Mucosa of stomach (tissue), 1 donor: ENCODE measurements around the gene B3GNT7.
"Not testable (repeated sequence)": the region's sequence is repeated elsewhere in the genome, so short reads cannot be mapped to it uniquely, and the experiment has no call there.

Source experiments
- H3K27me3 ChIP-seq: one replicate; pipeline ENCODE4 v1.7.0; 2013; ENCODE audit warnings: mild to moderate bottlenecking, low read length; ENCODE audit not compliant: control insufficient read depth, insufficient read depth
- H3K36me3 ChIP-seq: one replicate; pipeline ENCODE4 v1.7.0; 2013; ENCODE audit warnings: low read length; ENCODE audit not compliant: control insufficient read depth, insufficient read depth
- H3K4me1 ChIP-seq: one replicate; pipeline ENCODE4 v1.7.0; 2013; ENCODE audit warnings: mild to moderate bottlenecking, low read length; ENCODE audit not compliant: control insufficient read depth, insufficient read depth
- H3K4me3 ChIP-seq: one replicate; pipeline ENCODE4 v1.7.0; 2013; ENCODE audit warnings: low read length
- H3K9ac ChIP-seq: one replicate; pipeline ENCODE4 v1.7.0; 2013; ENCODE audit warnings: mild to moderate bottlenecking, low read length, moderate library complexity
- H3K9me3 ChIP-seq: one replicate; pipeline ENCODE4 v1.7.0; 2013; ENCODE audit warnings: mild to moderate bottlenecking, low read length, moderate library complexity; ENCODE audit not compliant: control insufficient read depth
- donor health status: Pancreatic carcinoma.

Gene B3GNT7

GRCh38 chr2:231370429-231370748 lies 25.1 kb upstream of the B3GNT7 start:
- H3K4me1 ChIP-seq: peaks cover 35% of the 10 kb centered on the region
- no peaks in the 10 kb centered on the region for H3K36me3 ChIP-seq
- H3K9ac ChIP-seq: no peak overlapping the region
- H3K27me3 ChIP-seq: no peaks in the 10 kb centered on the region
- no peaks in the 10 kb centered on the region for H3K9me3 ChIP-seq
- H3K4me3 ChIP-seq: no peak overlapping the region

GRCh38 chr2:231370749-231371429 lies 24.6 kb upstream of the B3GNT7 start:
- H3K4me1 ChIP-seq: peaks cover 37% of the 10 kb centered on the region
- no peaks in the 10 kb centered on the region for H3K9me3 ChIP-seq
- no peak overlapping the region for H3K4me3 ChIP-seq
- no peaks in the 10 kb centered on the region for H3K27me3 ChIP-seq
- H3K36me3 ChIP-seq: no peaks in the 10 kb centered on the region
- no peak overlapping the region for H3K9ac ChIP-seq

GRCh38 chr2:231371430-231372054 lies 24.0 kb upstream of the B3GNT7 start:
- H3K27me3 ChIP-seq: no peaks in the 10 kb centered on the region
- H3K36me3 ChIP-seq: no peaks in the 10 kb centered on the region
- peaks cover 37% of the 10 kb centered on the region for H3K4me1 ChIP-seq
- H3K4me3 ChIP-seq: no peak overlapping the region
- no peak overlapping the region for H3K9ac ChIP-seq
- no peaks in the 10 kb centered on the region for H3K9me3 ChIP-seq

- Histone ChIP-seq H3K4me1 (peaks cover 41% of the 10 kb centered on the region), H3K36me3 (no peaks in the 10 kb centered on the region), H3K27me3 (no peaks in the 10 kb centered on the region), H3K9ac (no peak overlapping the region), H3K4me3 (no peak overlapping the region), H3K9me3 (no peaks in the 10 kb centered on the region)
Measured at GRCh38 chr2:231372326-231372725, 23.2 kb upstream of the B3GNT7 start.

DNA sequence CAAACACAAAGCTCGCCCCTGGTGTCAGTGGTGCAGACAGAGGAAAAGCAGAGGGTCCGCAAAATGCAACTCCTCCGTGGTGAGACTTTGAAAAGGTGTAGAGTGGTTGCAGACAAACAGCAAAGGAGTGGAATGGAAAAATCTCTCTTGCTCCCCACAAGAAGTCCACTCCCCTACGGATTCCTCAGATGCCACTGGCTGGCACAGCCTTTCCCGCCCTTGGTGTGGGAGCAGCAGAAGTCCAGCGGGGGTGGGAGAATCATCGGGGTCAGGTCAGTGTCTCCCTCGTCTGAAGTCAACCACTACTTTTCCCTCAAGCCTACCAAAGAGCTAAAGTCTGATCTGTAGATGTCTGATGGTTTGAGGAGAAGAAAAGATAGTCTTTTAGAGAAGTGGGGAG lies 22.3 kb upstream of the B3GNT7 start:
- H3K27me3 ChIP-seq: no peaks in the 10 kb centered on the region
- peaks cover 50% of the 10 kb centered on the region for H3K4me1 ChIP-seq
- no peak overlapping the region for H3K4me3 ChIP-seq
- no peak overlapping the region for H3K9ac ChIP-seq
- H3K9me3 ChIP-seq: no peaks in the 10 kb centered on the region
- H3K36me3 ChIP-seq: no peaks in the 10 kb centered on the region

DNA sequence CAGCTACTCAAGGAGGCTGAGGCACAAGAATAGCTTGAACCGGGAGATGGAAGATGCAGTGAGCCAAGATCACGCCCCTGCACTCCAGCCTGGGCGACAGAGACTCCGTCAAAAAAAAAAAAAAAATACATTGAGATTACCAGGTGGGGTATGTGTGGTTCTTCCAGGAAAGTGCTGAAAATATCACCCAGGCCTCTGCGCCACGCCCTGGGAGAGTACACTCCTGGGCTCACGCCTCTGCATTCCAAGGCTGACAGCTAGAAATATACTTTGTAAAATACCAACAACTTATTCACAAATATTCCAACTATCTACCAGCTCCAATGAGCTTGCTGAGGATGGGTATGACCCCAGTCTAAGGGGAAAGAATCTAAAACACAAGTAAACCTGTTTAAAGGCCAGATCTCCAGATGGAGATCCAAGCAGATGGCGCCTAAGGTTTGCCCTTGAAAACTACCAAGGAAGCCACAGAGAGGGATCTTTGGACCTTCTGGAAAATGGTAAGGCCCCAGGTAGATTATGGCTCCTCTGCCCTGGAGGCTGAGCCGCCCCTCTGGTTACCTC lies 21.6 kb upstream of the B3GNT7 start:
- Histone ChIP-seq H3K9me3 (no peaks in the 10 kb centered on the region), H3K9ac (no peak overlapping the region), H3K27me3 (no peaks in the 10 kb centered on the region), H3K4me3 (no peak overlapping the region), H3K4me1 (peaks cover 57% of the 10 kb centered on the region), H3K36me3 (no peaks in the 10 kb centered on the region)

DNA sequence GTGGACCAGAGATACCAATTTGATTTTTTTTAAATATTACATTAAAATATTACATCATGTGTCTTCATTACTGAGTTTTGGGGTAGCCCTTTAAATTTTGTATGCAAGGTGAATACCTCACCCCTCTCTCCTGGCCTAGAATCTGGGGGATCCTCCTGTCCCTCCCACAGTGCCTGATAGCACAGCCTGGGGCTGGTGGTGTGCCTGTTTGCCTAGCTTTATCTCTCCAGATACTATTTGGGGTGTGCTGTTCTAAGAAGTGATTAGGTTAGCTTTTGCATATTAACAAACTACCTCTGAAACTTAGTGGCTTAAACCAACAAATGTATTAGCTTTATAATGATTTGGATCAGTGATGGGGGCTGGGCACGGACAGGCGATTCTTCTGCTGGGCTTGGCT lies 20.7 kb upstream of the B3GNT7 start:
- Histone ChIP-seq H3K4me1 (peaks cover 65% of the 10 kb centered on the region), H3K4me3 (no peak overlapping the region), H3K27me3 (no peaks in the 10 kb centered on the region), H3K36me3 (no peaks in the 10 kb centered on the region), H3K9ac (no peak overlapping the region), H3K9me3 (no peaks in the 10 kb centered on the region)

DNA sequence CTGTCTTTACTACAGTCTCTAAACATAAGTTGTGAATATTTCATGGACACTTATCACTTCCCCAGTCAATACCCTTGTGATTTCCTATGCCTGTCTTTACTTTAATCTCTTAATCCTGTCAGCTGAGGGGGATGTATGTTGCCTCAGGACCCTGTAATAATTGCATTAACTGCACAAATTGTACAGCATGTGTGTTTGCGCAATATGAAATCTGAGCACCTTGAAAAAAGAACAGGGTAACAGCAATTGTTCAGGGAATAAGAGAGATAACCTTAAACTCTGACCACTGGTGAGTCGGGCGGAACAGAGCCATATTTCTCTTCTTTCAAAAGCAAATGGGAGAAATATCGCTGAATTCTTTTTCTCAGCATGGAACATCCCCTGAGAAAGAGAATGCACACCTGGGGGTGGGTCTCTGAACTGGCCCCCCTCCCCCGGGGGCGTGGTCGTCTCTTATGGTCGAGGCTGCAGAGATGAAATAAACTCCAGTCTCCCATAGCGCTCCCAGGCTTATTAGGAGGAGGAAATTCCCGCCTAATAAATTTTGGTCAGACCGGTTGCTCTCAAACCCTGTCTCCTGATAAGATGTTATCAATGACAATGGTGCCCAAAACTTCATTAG lies 19.4 kb upstream of the B3GNT7 start:
- H3K9me3 ChIP-seq, H3K36me3 ChIP-seq, H3K9ac ChIP-seq, H3K4me3 ChIP-seq, H3K27me3 ChIP-seq: not testable (repeated sequence)
- H3K4me1 ChIP-seq: peaks cover 70% of the 10 kb centered on the region

DNA sequence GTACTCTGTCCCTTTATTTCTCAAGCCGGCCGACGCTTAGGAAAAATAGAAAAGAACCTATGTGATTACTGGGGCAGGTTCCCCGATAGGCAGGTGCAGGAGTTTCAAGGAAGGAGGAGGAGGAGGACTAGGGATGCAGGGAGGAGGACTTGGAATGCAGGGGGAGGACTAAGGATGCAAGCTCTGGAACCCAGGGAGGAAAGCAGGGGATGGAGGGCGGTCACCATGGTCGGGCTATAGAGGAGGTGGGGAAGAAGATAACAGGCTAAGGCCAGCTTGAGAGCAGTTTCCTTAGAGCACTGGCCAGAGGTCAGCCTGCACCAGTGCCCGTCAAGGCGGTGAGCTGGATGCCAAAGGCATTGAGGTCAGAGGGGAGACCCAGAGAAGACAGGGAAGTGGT lies 18.7 kb upstream of the B3GNT7 start:
- H3K4me3 ChIP-seq: no peak overlapping the region
- H3K4me1 ChIP-seq: peaks cover 70% of the 10 kb centered on the region
- no peaks in the 10 kb centered on the region for H3K9me3 ChIP-seq
- no peaks in the 10 kb centered on the region for H3K27me3 ChIP-seq
- H3K9ac ChIP-seq: no peak overlapping the region
- no peaks in the 10 kb centered on the region for H3K36me3 ChIP-seq

DNA sequence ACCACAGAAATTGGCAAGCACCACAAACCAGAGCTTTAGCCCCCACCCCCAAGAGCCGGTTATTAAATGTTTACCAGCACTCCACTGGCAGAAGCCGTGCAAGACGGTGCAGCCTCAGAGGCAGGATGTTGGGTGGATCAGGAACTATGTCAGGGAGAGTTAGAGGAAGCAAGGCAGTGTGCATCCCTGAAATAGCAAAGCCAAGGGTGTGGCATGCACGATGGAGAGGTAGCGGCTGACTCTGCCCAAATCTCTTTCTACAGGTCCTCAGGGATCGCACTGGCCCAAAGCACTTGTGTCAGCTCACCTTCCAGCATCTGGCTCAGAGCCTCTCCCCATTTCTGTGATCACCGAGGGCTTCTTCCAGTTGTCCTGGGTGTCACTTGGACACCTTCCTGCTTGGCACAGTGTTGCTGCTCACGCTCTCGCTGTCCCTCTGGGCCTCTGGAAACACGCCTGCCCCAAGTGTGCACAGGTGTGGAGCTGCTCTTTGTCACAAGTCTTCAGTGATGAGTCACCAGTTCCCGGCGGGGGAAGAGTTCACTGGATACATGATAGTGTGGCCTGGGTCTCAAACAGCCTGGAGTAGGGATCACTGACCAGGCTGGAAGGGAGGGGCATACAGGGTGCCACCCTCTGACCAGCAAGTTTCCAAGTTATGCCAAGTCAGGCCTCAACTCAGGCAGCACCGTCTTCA lies 17.3 kb upstream of the B3GNT7 start:
- H3K36me3 ChIP-seq: no peaks in the 10 kb centered on the region
- H3K27me3 ChIP-seq: no peaks in the 10 kb centered on the region
- H3K9me3 ChIP-seq: no peaks in the 10 kb centered on the region
- no peak overlapping the region for H3K4me3 ChIP-seq
- H3K9ac ChIP-seq: no peak overlapping the region
- peaks cover 66% of the 10 kb centered on the region for H3K4me1 ChIP-seq

DNA sequence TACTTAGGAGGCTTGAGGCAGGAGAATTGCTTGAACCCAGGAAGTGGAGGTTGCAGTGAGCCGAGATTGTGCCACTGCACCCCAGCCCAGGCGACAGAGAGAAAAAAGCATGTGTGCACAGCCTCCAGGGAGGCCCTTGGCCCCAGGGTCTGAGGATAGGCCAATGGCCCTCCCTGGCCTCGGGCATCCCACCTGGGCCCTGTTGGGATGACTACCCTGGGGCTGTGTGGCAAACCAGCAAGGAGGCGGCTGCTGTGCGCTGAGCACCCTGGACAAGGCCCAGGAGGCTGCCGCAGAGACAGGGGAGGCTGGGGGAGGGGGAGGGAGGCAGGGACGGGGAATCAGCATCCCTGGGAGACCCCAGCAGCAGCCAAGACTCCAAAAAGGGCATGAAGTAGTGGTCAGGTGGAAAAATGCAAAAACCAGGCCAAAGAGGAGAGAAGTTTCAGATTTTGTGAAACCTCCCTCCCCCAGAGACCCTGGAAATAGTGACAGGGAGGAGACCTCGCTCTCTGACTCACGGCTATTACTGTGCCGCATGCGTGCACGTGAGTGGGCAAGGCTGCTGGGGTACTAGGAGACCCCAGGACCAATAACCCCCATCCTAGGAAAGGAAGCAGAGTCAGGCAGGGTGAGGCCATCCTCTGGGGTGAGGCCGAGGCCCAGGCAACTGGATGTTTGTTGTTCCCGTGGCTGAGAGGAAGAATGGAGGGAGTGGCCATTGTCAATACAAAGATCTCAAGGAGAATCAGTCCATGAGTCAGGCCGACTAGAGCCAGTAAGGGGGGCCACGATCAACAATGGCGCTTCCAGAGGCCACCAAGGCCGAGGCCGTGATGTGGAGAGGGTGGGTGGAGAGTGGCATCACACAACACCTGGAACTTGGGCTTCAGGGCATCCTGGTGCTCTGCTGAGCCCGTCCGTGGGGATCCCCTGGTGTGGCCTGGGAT lies 16.0 kb upstream of the B3GNT7 start:
- H3K36me3 ChIP-seq: no peaks in the 10 kb centered on the region
- H3K4me1 ChIP-seq: peaks cover 63% of the 10 kb centered on the region
- H3K27me3 ChIP-seq: no peaks in the 10 kb centered on the region
- no peak overlapping the region for H3K4me3 ChIP-seq
- H3K9me3 ChIP-seq: no peaks in the 10 kb centered on the region
- peak overlapping the region; percentile 1 for H3K9ac ChIP-seq
